MM.1S (cell line): Measurements from ENCODE around the gene NTMT1.

Source experiments
- DNase-seq: peaks from one replicate; pipeline ENCODE4 v3.0.0-alpha.2; 2015
- H2AFZ ChIP-seq: fragments of 300-600 bp; sonication (generic); 2 replicates; pipeline ENCODE4 v1.6.0; 2016; ENCODE audit warnings: antibody characterized with exemption, low read length
- H3F3A ChIP-seq: fragments of 300-600 bp; sonication (generic); 2 replicates; pipeline ENCODE4 v1.6.1; 2016; ENCODE audit warnings: mild to moderate bottlenecking, antibody characterized with exemption, low read length, moderate library complexity, mixed read lengths; ENCODE audit not compliant: insufficient read depth
- H3K27ac ChIP-seq: fragments of 300-600 bp; sonication (generic); 2 replicates; pipeline ENCODE4 v1.5.1; 2016; ENCODE audit warnings: mild to moderate bottlenecking, low read length
- H3K27me3 ChIP-seq: fragments of 300-600 bp; sonication (generic); replicated peaks from 2 replicates; pipeline ENCODE4 v1.6.0; 2016; ENCODE audit warnings: low read length; ENCODE audit not compliant: insufficient read depth
- H3K36me3 ChIP-seq: fragments of 300-600 bp; sonication (generic); replicated peaks from 2 replicates; pipeline ENCODE4 v1.6.1; 2016; ENCODE audit warnings: mild to moderate bottlenecking, low read length, mixed read lengths; ENCODE audit not compliant: insufficient read depth
- H3K4me1 ChIP-seq: fragments of 300-600 bp; sonication (generic); 2 replicates; pipeline ENCODE4 v1.6.1; 2016; ENCODE audit warnings: low read length, mixed read lengths
- H3K4me2 ChIP-seq: fragments of 300-600 bp; sonication (generic); 2 replicates; pipeline ENCODE4 v1.6.0; 2016; ENCODE audit warnings: low read depth, low read length
- H3K4me3 ChIP-seq: fragments of 300-600 bp; sonication (generic); 2 replicates; pipeline ENCODE4 v1.5.1; 2016; ENCODE audit warnings: low read length, mixed read lengths
- H3K79me2 ChIP-seq: fragments of 300-600 bp; sonication (generic); 2 replicates; pipeline ENCODE4 v1.6.1; 2016; ENCODE audit warnings: mixed run types, low read length, mixed read lengths
- H3K9ac ChIP-seq: fragments of 300-600 bp; sonication (generic); 2 replicates; pipeline ENCODE4 v1.6.1; 2016; ENCODE audit warnings: low read length, mixed read lengths
- H3K9me2 ChIP-seq: fragments of 300-600 bp; sonication (generic); replicated peaks from 2 replicates; pipeline ENCODE4 v1.6.1; 2016; ENCODE audit warnings: mild to moderate bottlenecking, low read length, mixed read lengths; ENCODE audit not compliant: insufficient read depth
- H3K9me3 ChIP-seq: fragments of 300-600 bp; sonication (generic); replicated peaks from 2 replicates; pipeline ENCODE4 v1.6.1; 2016; ENCODE audit warnings: mild to moderate bottlenecking, low read length, mixed read lengths; ENCODE audit not compliant: insufficient read depth
- H4K20me1 ChIP-seq: fragments of 300-600 bp; sonication (generic); 2 replicates; pipeline ENCODE4 v1.6.1; 2016; ENCODE audit warnings: mild to moderate bottlenecking, low read length, moderate library complexity, mixed read lengths; ENCODE audit not compliant: insufficient read depth
- CTCF ChIP-seq: fragments of 300-600 bp; sonication (generic); IDR thresholded peaks from 2 replicates; pipeline ENCODE4 v1.5.1; 2016; ENCODE audit warnings: antibody characterized with exemption, low read length, mixed read lengths
- EZH2 ChIP-seq: fragments of 300-600 bp; sonication (generic); optimal IDR thresholded peaks from 2 replicates; pipeline ENCODE3; 2017; ENCODE audit warnings: low read depth, mild to moderate bottlenecking, antibody characterized with exemption, low read length, mixed read lengths
- EZH2phosphoT487 ChIP-seq: fragments of 300-600 bp; sonication (generic); IDR thresholded peaks from 2 replicates; pipeline ENCODE4 v1.6.1; 2018; ENCODE audit warnings: antibody characterized with exemption, low read length

NTMT1 gene

GRCh38 chr9:129580211-129580915, 45.6 kb upstream of the NTMT1 start:
- Histone ChIP-seq H3K9me3 (no peaks in the 10 kb centered on the region), H3K4me3 (peak overlapping the region; percentile 20), H3K27ac (peak overlapping the region; percentile 49), H4K20me1 (no peaks in the 10 kb centered on the region), H3F3A (no peaks in the 10 kb centered on the region), H3K4me1 (peaks cover 47% of the 10 kb centered on the region), H3K4me2 (peak overlapping the region; percentile 66), H3K27me3 (no peaks in the 10 kb centered on the region), H3K36me3 (no peaks in the 10 kb centered on the region), H3K9ac (peak overlapping the region; percentile 22; the same call in 1 of the 2 replicates), H3K9me2 (no peaks in the 10 kb centered on the region), H3K79me2 (no peaks in the 10 kb centered on the region), H2AFZ (peak overlapping the region; percentile 59)
- TF ChIP-seq CTCF (no peak), EZH2phosphoT487 (no peak), EZH2 (no peak)
- DNase-seq = peak; percentile 92

GRCh38 chr9:129581505-129582189, 44.3 kb upstream of the NTMT1 start:
- no peaks in the 10 kb centered on the region for H3K9me2 ChIP-seq
- no peaks in the 10 kb centered on the region for H4K20me1 ChIP-seq
- TF ChIP-seq EZH2phosphoT487 = no peak
- no peak for TF ChIP-seq EZH2
- no peak for TF ChIP-seq CTCF
- DNase-seq = no peak
- H3K79me2 ChIP-seq = no peaks in the 10 kb centered on the region
- no peaks in the 10 kb centered on the region for H3K9me3 ChIP-seq
- H3K4me1 ChIP-seq = peaks cover 52% of the 10 kb centered on the region
- no peaks in the 10 kb centered on the region for H3K27me3 ChIP-seq
- H3K4me3 ChIP-seq = no peak overlapping the region
- H3K4me2 ChIP-seq = peak overlapping the region; percentile 19; the same call in 1 of the 2 replicates
- no peak overlapping the region for H3K27ac ChIP-seq
- H3K36me3 ChIP-seq = no peaks in the 10 kb centered on the region
- no peak overlapping the region for H3K9ac ChIP-seq
- H2AFZ ChIP-seq = no peak overlapping the region
- no peaks in the 10 kb centered on the region for H3F3A ChIP-seq

GRCh38 chr9:129582855-129583254, 43.1 kb upstream of the NTMT1 start:
- Histone ChIP-seq H3K4me2 (no peak overlapping the region), H4K20me1 (no peaks in the 10 kb centered on the region), H3K9me3 (no peaks in the 10 kb centered on the region), H3K36me3 (no peaks in the 10 kb centered on the region), H3K4me3 (no peak overlapping the region), H3K79me2 (no peaks in the 10 kb centered on the region), H3K9ac (no peak overlapping the region), H3K27ac (no peak overlapping the region), H2AFZ (no peak overlapping the region), H3F3A (no peaks in the 10 kb centered on the region), H3K9me2 (no peaks in the 10 kb centered on the region), H3K4me1 (peaks cover 52% of the 10 kb centered on the region), H3K27me3 (no peaks in the 10 kb centered on the region)
- TF ChIP-seq EZH2 (no peak), CTCF (no peak), EZH2phosphoT487 (no peak)
- no peak for DNase-seq
